Measurements from ENCODE around the gene ZNF862. TPM values are rescaled to one million over a fixed set of nuclear protein-coding genes. Genes with fewer than 3 reads are reported as not detected.

The ZNF862 gene
- total RNA-seq, 2 donors from 2014 or later, result 8.7 to 9.7 TPM

DNA sequence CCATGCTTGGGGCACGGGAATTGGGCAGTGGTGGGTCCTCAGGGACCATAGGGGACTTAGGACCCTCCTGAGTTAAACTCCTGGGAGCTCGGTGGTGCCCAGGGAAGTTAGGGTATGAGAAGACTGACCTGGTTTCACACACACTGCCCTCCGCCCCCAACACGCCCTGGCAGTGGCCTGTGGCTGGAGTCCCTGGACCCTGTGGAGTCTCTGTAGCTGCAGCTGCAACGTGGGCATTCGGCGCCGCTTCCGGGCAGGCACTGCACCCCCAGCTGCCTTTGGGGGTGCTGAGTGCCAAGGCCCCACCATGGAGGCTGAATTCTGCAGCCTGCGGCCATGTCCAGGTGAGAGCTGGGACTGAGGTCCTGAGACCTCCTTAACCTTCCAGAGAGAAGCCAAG, 29.9 kb upstream of the ZNF862 start:
- ATAC-seq (no peak), DNase-seq (no peak)
- intact Hi-C loops (cut with DNase I), result no loop called here

DNA sequence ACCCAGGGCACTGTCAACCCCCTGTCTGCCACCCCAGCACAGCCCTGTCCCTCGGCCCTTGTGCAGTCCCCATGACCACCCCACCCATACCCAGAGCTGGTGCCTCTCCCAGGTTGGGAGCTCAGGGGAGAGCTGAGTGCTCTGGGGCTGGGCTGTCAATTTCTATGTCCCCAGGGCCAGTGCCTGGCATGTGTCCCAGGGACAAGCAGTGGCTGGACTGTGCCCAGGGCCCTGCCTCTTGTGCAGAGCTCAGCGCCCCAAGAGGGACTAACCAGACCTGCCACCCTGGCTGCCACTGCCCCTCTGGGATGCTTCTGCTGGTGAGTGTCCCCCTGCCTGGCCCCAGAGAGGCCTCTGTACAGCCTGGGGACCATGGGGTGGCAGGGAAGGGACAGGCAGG, 29.0 kb upstream of the ZNF862 start:
- DNase-seq (no peak), ATAC-seq (peak in 1 of 2 donors; percentile 15)
- intact Hi-C loops (cut with DNase I), result no loop called here

DNA sequence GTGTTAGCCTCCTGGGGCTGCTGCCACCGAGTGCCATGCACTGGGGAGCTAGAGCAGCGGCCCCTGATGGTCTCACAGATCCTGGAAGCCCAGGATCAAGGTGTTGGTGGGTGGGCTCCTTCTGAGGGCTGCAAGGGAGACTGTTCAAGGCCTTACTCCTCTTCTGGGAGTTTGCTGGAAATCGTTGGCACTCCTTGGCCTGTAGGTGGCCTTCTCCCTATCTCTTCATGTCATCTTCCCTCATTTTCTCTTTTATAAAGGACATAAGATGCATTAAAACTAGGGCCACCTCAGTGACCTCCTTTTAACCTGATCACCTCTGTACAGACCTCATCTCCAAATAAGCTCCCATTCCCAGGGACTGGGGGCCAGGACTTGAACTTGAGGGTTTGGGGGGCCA, 27.0 kb upstream of the ZNF862 start:
- ATAC-seq, result no peak
- DNase-seq, result no peak
- intact Hi-C loops (cut with DNase I), result no loop called here

DNA sequence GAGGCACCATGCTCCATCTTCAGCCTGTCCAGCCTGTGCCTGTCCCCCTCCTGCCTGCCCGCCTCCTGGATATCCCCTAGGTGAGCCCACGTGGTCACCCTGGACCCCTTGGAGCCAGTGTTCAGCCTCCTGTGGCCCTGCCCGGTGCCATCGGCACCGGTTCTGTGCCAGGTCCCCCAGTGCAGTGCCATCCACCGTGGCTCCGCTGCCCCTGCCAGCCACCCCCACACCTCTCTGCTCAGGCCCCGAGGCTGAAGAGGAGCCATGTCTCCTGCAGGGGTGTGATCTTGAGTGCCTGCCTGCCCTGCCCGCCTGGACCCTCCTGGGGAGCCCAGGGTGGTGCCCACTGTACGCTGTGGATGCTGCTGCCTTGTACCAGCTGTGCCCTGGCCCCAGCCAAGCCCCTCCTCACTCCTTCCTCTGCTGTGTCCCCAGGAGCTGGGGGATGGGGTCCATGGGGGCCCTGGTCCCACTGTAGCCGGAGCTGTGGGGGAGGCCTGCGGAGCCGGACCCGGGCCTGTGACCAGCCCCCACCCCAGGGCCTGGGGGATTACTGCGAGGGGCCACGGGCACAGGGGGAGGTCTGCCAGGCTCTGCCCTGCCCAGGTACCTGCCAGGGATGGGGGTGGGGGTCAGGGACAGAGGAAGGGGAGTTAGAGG, 26.2 kb upstream of the ZNF862 start:
- DNase-seq (no peak), ATAC-seq (no peak)
- intact Hi-C loops (cut with DNase I), result no loop called here

DNA sequence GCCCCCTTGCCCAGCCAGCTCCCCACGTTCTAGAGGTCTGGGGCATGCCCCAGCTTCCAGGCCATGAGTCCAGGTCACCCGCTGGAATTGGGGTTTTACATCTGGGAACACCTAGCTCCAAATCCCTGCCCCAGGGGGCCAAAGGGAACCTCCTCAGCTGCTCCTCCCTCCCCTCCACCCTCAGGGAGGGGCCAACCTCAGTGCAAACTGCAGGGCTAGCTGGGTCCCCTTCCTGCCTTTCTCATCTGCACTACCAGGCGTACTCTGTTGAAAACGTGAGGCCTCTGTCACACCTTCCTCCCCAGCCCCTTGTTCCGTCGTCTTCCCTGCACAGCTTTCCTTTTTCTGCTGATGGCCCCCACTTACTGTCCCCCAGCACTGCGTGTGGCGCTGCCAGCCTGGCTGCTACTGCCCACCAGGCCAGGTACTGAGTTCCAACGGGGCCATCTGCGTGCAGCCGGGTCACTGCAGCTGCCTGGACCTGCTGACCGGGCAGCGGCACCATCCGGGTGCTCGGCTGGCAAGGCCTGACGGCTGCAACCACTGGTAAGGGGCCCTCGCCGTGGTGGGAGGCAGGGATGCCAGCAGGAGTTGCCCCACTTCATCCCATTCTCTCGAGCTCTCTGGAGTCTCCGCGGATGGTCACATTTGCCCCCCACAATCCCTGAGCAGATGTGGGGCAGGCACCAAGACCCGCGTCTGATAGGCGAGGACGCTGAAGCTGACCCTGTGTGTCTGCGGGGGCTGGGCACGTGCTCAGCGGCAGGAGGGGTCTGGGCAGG, 24.7 kb upstream of the ZNF862 start:
- ATAC-seq, result no peak
- intact Hi-C loops (cut with DNase I), result no loop called here
- DNase-seq, result no peak

GRCh38 chr7:149814494-149814893, 23.7 kb upstream of the ZNF862 start:
- ATAC-seq (no peak), DNase-seq (no peak)
- intact Hi-C loops (cut with DNase I), result no loop called here

DNA sequence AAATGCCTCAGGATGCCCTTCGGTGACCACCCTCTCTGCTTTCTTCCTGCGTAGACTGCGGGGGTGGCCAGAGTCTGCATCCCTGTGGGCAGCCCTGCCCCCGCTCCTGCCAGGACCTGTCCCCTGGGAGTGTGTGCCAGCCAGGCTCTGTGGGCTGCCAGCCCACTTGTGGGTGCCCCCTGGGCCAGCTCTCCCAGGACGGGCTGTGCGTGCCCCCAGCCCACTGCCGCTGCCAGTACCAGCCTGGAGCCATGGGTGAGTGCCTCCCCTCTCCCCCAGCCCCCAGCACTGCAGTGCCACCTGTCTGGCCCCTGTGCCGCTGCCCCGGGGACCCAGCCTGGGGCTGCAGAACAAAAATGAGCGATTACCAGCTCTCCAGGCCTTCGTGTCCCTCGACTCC, 23.1 kb upstream of the ZNF862 start:
- intact Hi-C loops (cut with DNase I), result no loop called here
- DNase-seq, result no peak
- no peak for ATAC-seq

DNA sequence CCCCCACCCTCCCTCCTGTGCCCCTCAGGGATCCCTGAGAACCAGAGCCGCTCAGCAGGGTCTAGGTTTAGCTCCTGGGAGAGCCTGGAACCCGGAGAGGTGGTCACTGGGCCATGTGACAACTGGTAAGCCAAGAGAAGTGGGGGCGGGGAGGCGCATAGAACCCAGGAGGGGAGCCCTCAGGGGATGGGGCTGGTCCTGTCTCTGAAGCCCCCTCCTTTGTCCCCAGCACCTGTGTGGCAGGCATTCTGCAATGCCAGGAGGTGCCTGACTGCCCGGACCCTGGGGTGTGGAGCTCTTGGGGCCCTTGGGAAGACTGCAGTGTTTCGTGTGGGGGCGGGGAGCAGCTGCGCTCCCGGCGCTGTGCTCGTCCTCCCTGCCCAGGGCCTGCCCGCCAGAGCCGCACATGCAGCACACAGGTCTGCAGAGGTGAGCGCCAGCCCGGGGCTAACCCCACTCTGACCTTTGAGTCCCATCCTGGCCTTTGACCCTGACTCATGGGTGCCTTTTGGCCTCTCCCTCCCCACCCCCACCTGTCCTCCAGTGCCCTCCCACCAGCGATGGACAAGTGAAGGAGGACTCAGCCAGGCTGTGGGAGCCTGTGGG, 22.4 kb upstream of the ZNF862 start:
- no peak for ATAC-seq
- DNase-seq, result no peak
- intact Hi-C loops (cut with DNase I), result no loop called here

- intact Hi-C loops (cut with DNase I), result no loop called here
- DNase-seq, result no peak
Observed at GRCh38 chr7:149816267-149816751, 21.9 kb upstream of the ZNF862 start.

DNA sequence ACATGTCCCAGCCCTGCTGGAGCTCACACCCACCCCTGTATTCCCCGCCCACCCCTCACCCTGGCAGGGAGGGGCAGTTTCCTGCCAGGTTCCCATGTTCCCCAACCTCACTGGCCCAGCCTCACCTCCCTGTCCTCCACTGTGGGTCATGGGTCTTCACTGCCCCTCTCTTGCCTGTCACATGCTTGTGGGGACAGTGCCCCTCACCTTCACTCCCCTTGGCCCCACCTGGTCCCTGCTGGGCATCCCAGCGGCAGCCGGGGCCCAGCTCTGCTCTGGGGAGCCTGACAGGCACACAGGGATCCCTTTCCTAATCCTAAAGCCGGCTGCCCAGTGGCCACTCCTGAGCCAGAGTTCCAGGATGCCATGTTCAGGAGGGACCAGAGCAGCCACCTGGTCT, 21.4 kb upstream of the ZNF862 start:
- no peak for ATAC-seq
- intact Hi-C loops (cut with DNase I), result no loop called here
- no peak for DNase-seq

More at GRCh38 chr7:149816267-149816751, 21.9 kb upstream of the ZNF862 start:
- no peak for ATAC-seq

DNA sequence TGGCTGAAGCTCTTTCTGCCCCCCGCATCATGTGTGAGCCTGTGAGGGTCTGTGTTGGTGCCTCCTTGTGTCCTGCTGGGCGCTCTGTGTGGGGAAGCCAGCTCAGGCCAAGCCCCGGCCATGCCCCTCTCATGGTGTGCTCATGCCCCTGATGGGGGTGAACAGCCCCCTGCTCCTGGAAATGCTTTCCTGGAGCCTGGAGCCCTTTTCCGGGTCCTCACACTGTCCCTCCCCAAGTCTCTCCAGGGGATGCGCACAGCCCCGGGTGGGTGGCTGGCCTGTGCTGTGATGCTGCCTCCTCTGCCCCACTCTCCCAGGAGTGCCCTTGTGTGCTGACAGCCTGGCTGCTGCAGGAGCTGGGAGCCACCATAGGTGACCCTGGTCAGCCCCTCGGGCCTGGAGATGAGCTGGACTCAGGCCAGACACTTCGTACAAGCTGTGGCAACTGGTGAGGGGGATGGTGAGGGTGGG, 20.8 kb upstream of the ZNF862 start:
- no peak for DNase-seq
- no peak for ATAC-seq
- intact Hi-C loops (cut with DNase I), result no loop called here

DNA sequence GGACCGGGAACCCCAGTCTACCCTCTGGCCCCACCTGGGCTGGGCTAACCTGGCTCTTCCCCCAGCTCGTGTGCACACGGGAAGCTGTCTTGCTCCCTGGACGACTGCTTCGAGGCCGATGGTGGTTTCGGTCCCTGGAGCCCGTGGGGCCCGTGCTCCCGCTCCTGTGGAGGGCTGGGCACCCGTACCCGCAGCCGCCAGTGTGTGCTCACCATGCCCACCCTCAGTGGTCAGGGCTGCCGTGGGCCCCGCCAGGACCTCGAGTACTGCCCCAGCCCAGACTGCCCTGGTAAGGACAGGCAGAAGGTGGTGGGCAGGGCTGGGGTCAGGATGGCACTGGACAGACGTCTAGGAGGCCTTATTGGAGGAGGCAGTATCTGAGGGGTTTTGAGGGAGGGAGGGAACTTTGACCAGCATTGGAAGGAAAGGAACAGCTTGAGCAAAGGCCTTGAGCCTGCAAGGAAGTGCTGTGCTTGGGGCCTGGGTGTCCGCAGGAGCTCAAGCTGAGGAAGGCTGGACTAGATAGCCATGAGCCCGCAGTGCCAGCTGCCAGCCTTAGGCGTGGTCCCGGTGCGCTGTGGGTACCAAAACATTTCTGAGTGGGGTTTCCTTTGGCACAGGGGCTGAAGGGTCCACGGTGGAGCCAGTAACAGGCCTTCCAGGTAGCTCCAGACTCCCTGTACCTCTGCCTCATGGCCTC, 20.2 kb upstream of the ZNF862 start:
- intact Hi-C loops (cut with DNase I), result no loop called here
- ATAC-seq, result no peak
- DNase-seq, result no peak

DNA sequence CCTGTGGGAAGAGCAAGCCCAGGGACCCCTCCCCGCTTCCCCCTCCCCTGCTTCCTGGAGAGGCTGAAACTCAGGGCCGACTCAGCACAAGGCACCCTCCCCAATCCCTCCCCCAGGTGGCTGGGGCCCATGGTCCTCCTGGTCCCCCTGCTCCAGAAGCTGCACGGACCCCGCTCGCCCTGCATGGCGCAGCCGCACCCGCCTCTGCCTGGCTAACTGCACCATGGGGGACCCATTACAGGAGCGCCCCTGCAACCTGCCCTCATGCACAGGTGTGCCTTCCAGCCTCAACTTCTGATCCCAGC, 19.7 kb upstream of the ZNF862 start:
- DNase-seq, result peak; percentile 17
- no peak for ATAC-seq
- intact Hi-C loops (cut with DNase I), result no loop called here

- DNase-seq (no peak), ATAC-seq (no peak)
- intact Hi-C loops (cut with DNase I), result no loop called here
Observed at GRCh38 chr7:149819141-149819960, 18.8 kb upstream of the ZNF862 start.

DNA sequence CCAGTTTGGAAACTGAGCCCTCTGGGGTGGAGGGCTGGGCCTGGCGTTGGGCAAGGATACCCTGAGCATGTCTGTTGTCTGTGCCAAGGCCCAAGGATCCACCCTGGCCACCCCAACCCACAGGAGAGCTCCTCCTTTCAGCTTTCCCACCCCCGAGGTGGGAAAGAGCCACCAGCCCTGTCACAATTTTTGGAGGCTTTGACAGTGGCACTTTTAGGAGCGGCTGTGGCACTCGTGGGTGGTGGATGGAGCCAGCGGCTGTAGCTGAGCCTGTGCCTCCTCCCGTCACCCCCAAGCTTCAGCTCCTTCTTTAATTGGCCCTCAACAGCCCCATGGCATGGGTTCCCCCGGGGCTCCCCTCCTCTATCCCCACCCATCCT, 18.2 kb upstream of the ZNF862 start:
- ATAC-seq (no peak), DNase-seq (no peak)

GRCh38 chr7:149820622-149821190, 17.5 kb upstream of the ZNF862 start:
- ATAC-seq (no peak), DNase-seq (no peak)
- intact Hi-C loops (cut with DNase I), result no loop called here

More for the DNA sequence above, 18.2 kb upstream of the ZNF862 start:
- intact Hi-C loops (cut with DNase I), result no loop called here

- intact Hi-C loops (cut with DNase I), result no loop called here
- DNase-seq (peak; percentile 7), ATAC-seq (no peak)
Observed at GRCh38 chr7:149821191-149822148, 16.7 kb upstream of the ZNF862 start.

Data from left cardiac atrium (tissue), 4 donors.